ENCODE measurements around the gene RARRES1. TPM values are rescaled to one million over a fixed set of nuclear protein-coding genes. Genes with fewer than 3 reads are reported as not detected.

Gene RARRES1
- total RNA-seq, 1 donor from 2014 or later = 65.8 TPM

- ATAC-seq (no peak), DNase-seq (no peak)
- Histone ChIP-seq H3K36me3 (no peaks in the 10 kb centered on the region), H3K4me3 (no peak overlapping the region), H3K27ac (peak overlapping the region; percentile 72), H3K9me3 (no peaks in the 10 kb centered on the region), H3K4me1 (peaks cover 89% of the 10 kb centered on the region), H3K27me3 (ENCODE audit: low read depth) (no peaks in the 10 kb centered on the region)
- TF ChIP-seq CTCF (IDR thresholded peaks at IDR 0.05) = no peak
- intact Hi-C loops (cut with DNase I) = no loop called here
Observed at GRCh38 chr3:158771982-158772381, 39.7 kb upstream of the RARRES1 start.

- no peak for TF ChIP-seq CTCF (IDR thresholded peaks at IDR 0.05)
- ATAC-seq = peak; percentile 40 to 65
- H3K9me3 ChIP-seq = no peaks in the 10 kb centered on the region
- intact Hi-C loops (cut with DNase I) = no loop called here
- H3K4me3 ChIP-seq = no peak overlapping the region
- no peaks in the 10 kb centered on the region for H3K27me3 ChIP-seq (ENCODE audit: low read depth)
- DNase-seq = no peak
- H3K36me3 ChIP-seq = no peaks in the 10 kb centered on the region
- H3K4me1 ChIP-seq = peaks cover 85% of the 10 kb centered on the region
- peak overlapping the region; percentile 72 for H3K27ac ChIP-seq
Observed at GRCh38 chr3:158771577-158771976, 39.3 kb upstream of the RARRES1 start.

GRCh38 chr3:158770741-158771350, 38.6 kb upstream of the RARRES1 start:
- intact Hi-C loops (cut with DNase I) = no loop called here
- no peak for ATAC-seq
- H3K4me1 ChIP-seq = peaks cover 80% of the 10 kb centered on the region

GRCh38 chr3:158769952-158770740, 37.9 kb upstream of the RARRES1 start:
- intact Hi-C loops (cut with DNase I) = no loop called here
- Histone ChIP-seq H3K27ac (peak overlapping the region; percentile 72), H3K9me3 (no peaks in the 10 kb centered on the region), H3K4me3 (no peak overlapping the region), H3K36me3 (no peaks in the 10 kb centered on the region), H3K4me1 (peaks cover 73% of the 10 kb centered on the region), H3K27me3 (ENCODE audit: low read depth) (no peaks in the 10 kb centered on the region)
- no peak for DNase-seq
- TF ChIP-seq CTCF (IDR thresholded peaks at IDR 0.05) = no peak
- no peak for ATAC-seq

More at GRCh38 chr3:158770741-158771350, 38.6 kb upstream of the RARRES1 start:
- Histone ChIP-seq H3K36me3 (no peaks in the 10 kb centered on the region), H3K4me3 (no peak overlapping the region), H3K27ac (peak overlapping the region; percentile 72), H3K27me3 (ENCODE audit: low read depth) (no peaks in the 10 kb centered on the region), H3K9me3 (no peaks in the 10 kb centered on the region)
- TF ChIP-seq CTCF (IDR thresholded peaks at IDR 0.05) = no peak
- DNase-seq = no peak

- Histone ChIP-seq H3K36me3 (no peaks in the 10 kb centered on the region), H3K4me3 (no peak overlapping the region), H3K27me3 (ENCODE audit: low read depth) (no peaks in the 10 kb centered on the region), H3K27ac (peak overlapping the region; percentile 72), H3K9me3 (no peaks in the 10 kb centered on the region), H3K4me1 (peaks cover 67% of the 10 kb centered on the region)
- no peak for TF ChIP-seq CTCF (IDR thresholded peaks at IDR 0.05)
- intact Hi-C loops (cut with DNase I) = no loop called here
- ATAC-seq (no peak), DNase-seq (no peak)
Observed at GRCh38 chr3:158769549-158769948, 37.3 kb upstream of the RARRES1 start.
